Hippocampal formation (tissue), 2 donors: ENCODE measurements around the gene HNMT.
"Not testable (repeated sequence)": the region's sequence is repeated elsewhere in the genome, so short reads cannot be mapped to it uniquely, and the experiment has no call there.

Source experiments
- DNase-seq, 2 donors: peaks; one replicate each; lab custom pipeline; 2025; lab: John Stamatoyannopoulos, UW

HNMT gene

GRCh38 chr2:137975280-137976271 lies 11.3 kb downstream of the HNMT start:
- DNase-seq = no peak

GRCh38 chr2:137976274-137976673 lies 12.0 kb downstream of the HNMT start:
- no peak for DNase-seq

DNA sequence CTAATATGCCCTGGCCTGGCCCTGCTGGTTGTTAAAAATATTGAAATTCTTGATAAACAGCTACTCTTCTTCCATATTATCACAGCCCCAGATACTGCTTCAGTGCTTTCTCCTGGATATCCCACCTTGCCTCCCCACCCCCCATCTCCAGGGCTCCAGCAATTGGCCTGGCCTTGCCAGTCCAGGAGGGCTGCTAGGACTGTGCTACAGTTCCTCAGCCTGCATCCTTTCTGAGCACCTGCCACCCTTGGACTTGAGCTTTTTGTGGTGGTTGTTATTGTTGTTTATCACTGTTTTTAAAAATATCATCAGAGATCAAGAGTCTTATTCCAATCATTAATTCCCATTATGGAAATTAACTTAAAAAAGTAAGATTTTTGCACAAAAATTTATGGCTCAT lies 13.5 kb downstream of the HNMT start:
- DNase-seq = no peak

GRCh38 chr2:137980459-137980858 lies 16.2 kb downstream of the HNMT start:
- DNase-seq = no peak

DNA sequence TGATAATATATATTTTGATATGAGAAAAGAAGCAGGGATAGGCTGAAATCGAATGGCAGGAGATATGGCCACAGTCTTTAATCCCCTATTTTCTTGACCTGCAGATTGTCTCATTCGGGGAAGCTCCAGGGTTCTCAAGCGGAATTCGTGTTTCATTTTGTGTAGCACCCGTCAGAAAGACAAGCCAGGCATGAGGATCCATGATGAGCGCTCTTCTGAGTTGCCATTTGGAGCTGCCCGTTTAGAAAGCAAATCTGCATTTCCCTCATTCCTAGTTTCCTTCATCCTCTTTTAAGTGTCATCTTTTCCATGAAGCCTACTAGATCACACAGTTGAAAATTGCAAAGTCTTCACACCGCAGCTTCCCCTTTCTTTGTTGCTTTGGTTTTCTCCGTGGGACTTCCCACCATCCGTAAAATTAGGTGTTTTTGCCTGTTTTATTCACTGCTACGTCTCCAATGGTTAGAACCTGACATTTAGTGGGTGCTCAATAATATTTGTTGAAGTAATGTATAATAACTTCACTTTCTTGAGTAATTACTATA lies 16.9 kb downstream of the HNMT start:
- DNase-seq = no peak

DNA sequence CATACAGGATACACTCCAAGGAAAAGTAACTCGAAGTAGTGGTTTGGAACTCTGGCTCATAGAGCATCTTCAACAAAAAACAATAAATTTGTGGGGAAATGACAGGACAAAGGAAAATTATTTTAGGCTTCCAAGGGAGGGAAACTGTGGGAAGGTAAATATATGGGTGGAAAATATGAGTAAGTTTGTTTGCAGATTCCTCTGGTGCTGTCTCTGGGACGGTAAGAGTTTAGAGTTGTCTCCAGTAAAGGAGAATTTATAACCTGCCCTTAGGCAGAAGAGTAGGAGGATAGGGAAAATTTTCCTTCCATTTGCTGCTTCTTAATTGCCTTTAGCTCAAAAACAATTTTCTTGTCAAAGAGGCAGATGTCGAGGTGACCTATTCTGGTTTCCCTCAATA lies 19.3 kb downstream of the HNMT start:
- DNase-seq = no peak

- no peak for DNase-seq
Observed at GRCh38 chr2:137986268-137986667, 22.0 kb downstream of the HNMT start.

DNA sequence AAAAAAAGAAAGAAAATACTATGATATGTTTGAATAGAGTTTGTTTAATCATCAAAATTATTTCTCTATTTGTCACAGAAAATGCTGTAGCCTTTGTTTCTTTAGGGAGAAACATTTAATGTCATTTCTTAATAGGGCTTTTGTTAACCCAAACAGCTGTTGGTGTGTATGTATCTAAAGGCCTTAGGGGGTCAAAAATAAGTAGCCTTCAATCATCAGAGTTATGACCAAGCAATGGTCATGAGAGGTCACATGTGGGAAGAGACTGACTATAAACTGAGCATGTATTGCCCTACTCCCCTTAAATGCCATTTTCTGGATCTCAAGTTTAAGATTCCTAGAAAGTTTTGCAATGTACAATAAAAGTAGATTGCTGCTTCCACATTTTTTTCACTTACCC lies 22.7 kb downstream of the HNMT start:
- no peak for DNase-seq

- DNase-seq = no peak
Observed at GRCh38 chr2:137991078-137991477, 26.8 kb downstream of the HNMT start.

- DNase-seq = no peak
Observed at GRCh38 chr2:137992039-137992646, 27.9 kb downstream of the HNMT start.

DNA sequence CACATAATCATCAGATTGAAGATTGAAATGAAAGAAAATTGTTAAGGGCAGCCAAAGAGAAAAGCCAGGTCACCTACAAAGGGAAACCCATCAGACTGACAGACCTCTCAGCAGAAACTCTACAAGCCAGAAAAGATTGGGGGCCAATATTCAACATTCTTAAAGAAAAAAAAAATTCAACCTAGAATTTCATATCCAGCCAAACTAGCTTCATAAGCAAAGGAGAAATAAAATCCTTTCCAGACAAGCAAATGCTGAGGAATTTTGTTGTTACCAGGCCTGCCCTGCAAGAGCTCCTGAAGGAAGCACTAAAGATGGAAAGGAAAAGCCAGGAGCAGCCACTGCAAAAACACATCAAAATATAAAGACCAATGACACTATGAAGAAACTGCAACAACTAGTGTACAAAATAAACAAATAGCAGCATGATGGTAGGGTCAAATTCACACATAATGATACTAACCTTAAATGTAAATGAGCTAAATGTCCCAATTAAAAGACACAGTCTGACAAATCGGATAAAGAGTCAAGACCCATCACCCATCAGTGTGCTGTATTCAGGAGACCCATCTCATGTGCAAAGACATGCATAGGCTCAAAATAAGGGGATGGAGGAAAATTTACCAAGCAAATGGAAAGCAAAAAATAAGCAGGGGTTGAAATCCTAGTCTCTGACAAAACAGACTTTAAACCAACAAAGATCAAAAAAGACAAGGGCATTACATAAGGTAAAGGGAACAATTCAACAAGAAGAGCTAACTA lies 29.6 kb downstream of the HNMT start:
- DNase-seq = not testable (repeated sequence)

DNA sequence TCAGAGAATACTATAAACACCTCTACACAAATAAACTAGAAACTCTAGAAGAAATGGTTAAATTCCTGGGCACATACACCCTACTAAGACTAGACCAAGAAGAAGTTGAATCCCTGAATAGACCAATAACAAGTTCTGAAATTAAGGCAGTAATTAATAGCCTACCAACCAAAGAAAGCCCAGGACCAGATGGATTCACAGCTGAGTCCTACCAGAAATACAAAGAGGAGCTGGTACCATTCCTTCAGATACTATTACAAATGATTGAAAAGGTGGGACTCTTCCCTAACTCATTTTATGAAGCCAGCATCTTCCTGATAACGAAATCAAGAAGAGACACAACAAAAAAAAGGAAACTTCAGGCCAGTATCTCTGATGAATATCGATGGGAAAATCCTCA lies 31.1 kb downstream of the HNMT start:
- not testable (repeated sequence) for DNase-seq

DNA sequence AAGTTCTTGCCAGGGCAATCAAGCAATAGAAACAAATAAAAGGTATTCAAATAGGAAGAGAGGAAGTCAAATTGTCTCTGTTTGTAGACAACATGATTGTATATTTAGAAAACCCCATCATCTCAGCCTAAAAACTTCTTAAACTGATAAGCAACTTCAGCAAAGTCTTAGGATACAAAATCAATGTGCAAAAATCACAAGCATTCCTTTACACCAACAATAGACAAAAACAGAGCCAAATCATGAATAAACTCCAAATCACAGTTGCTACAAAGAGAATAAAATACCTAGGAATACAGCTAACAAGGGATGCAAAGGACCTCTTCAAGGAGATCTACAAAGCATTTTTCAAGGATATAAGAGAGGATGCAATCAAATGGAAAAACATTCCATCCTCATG lies 31.9 kb downstream of the HNMT start:
- DNase-seq = not testable (repeated sequence)

DNA sequence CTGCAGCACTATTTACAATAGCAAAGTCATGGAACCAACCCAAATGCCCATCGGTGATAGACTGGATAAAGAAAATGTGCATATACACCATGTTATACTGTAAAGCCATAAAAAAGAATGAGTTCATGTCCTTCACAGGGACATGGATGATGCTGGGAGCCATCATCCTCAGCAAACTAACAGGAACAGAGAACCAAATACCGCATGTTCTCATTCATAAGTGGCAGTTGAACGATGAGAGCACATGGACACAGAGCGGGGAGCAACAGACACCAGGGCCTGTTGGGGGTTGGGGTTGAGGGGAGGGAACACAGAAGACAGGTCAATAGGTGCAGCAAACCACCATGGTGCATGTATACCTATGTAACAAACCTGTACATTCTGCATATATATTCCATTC lies 33.5 kb downstream of the HNMT start:
- DNase-seq = no peak

DNA sequence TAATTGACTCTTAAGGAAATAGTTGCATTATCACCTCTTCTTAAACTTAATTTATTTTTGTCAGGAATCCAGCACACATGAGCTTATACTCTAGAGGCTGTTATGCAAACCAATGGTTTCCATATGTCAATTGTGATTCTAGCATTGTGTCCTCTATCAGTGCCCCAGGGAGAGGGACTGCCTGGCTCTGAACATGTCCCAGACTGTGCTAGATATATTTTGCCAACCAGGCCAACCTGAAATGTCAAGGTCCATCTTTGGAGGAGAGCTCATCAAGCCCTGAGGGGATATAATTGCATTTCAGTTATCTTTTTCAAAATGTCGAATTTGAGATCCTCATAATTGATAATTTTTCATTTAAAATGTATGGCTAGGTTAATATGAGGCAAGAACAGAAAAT lies 34.2 kb downstream of the HNMT start:
- DNase-seq = no peak

GRCh38 chr2:137999273-137999672 lies 35.0 kb downstream of the HNMT start:
- DNase-seq = no peak

GRCh38 chr2:138000009-138000408 lies 35.7 kb downstream of the HNMT start:
- no peak for DNase-seq

- no peak for DNase-seq
Observed at GRCh38 chr2:138000796-138001195, 36.5 kb downstream of the HNMT start.

DNA sequence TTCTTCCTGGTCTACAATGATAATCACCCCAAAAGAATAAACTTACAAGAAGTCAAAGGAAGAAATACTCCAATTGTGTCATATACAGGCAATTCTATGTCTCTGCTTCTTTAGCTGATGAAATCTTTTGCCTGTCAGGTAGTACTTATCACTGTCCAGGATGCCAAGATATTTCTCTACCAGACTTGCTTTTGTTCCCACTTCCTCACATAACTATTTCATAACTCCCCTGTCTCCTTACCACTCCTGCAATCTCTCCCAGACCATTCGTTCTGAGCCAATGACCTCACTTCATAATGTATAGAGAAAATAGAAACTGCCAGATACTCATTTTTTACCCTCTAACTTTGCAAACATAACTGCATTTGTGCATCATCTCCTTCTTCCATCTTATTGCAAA lies 39.1 kb downstream of the HNMT start:
- DNase-seq = no peak

- DNase-seq = no peak
Observed at GRCh38 chr2:138007431-138007830, 43.2 kb downstream of the HNMT start.

DNA sequence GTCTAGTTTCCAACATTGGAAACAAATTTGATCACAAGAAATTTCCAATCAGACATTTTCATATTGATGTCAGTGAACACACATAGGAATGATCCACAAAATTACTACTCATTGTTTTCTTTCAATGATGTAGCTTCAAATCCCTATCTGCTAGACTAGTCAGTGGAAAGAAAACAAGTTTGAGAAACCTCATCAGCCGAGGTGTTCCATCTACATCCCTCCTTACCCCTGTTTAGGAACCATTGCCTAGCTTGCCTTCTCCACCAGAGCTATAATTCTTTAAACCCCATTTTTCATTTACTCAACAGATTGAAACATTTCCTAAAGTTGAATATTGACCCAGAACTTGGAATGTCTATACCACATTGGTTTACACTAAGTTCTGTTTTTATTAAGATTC lies 45.3 kb downstream of the HNMT start:
- DNase-seq = no peak

DNA sequence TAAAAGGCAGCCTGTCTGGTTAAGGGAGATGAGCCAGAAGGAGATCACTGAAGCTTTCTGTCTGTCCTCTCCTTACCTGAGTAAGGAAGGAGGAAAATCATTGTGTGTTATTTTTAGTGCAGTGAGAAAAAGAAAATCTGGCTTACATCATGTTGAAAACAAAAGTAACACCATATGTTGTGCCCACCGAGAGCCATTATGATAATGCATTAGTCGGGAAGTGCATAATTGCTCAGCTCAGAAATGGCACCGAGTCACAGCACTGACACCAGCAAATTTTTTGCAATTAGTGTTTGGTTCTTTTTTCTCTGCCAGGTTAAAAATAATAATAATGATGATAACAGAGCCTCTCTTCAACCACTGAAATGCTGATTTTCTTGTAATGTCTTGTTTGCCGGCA lies 46.6 kb downstream of the HNMT start:
- DNase-seq = no peak
